ENCODE results near the gene HEMK1.

Gene HEMK1

DNA sequence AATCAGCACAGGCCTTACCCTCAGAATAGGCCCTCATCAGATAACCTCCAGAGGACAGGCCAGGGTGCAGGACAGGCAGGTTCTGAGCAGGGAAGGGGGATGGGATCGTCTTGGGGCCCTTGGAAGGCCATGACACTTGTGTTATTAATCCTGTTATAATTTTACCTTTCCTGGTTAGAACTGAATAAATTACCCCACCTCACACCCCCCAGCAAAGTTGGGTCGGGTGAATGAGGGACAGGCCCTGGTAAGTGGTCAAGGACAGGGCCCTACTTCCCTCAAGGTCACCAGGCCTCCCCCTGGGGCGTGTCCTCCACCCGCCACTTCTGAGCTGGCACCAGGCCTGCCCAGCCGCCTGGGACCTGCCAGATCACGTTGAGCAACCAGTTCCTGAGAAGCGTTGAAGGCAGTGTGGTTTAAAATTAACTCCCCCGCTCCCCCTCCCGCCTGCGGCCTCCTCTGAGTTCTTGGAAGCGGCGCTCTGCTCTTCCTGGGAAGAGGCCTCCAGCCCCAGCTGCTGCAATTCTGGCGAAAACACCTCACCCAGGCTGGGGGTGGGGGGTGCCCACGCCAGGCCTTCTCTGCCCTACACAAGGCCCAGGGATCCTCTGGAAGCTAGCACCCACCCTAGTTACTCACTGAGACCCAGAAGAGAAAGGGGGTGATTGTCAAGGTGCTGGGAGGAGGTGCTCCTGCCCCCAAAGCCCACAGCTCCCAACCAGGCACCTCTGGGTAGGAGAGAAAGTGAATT is 31.7 kb downstream of the HEMK1 start:
- peak overlapping the region; percentile 19 to 24 for H3K4me3 ChIP-seq
- H3K27me3 ChIP-seq = no peaks in the 10 kb centered on the region
- intact Hi-C loops (cut with DNase I; ENCODE audit: low total_unique reads) = no loop called here
- peak overlapping the region; percentile 84 to 96 for H3K27ac ChIP-seq
- no peaks in the 10 kb centered on the region for H3K9me3 ChIP-seq
- peaks cover 0 to 12% (median 0%) of the 10 kb centered on the region in 3 donors for H3K36me3 ChIP-seq
- H3K4me1 ChIP-seq = peaks cover 9 to 70% (median 42%) of the 10 kb centered on the region in 4 donors
- TF ChIP-seq CTCF (IDR thresholded peaks at IDR 0.05) = no peak
- peak; percentile 98 to 99 for DNase-seq

GRCh38 chr3:50602595-50603191 is 33.4 kb downstream of the HEMK1 start:
- H3K27me3 ChIP-seq = no peaks in the 10 kb centered on the region
- no peak overlapping the region for H3K4me3 ChIP-seq
- H3K36me3 ChIP-seq = peaks cover 0 to 29% (median 12%) of the 10 kb centered on the region in 3 donors
- peaks cover 9 to 87% (median 46%) of the 10 kb centered on the region in 4 donors for H3K4me1 ChIP-seq
- intact Hi-C loops (cut with DNase I; ENCODE audit: low total_unique reads) = no loop called here
- H3K9me3 ChIP-seq = no peaks in the 10 kb centered on the region
- no peak for DNase-seq
- H3K27ac ChIP-seq = peak overlapping the region; percentile 84 to 96
- TF ChIP-seq CTCF (IDR thresholded peaks at IDR 0.05) = no peak

DNA sequence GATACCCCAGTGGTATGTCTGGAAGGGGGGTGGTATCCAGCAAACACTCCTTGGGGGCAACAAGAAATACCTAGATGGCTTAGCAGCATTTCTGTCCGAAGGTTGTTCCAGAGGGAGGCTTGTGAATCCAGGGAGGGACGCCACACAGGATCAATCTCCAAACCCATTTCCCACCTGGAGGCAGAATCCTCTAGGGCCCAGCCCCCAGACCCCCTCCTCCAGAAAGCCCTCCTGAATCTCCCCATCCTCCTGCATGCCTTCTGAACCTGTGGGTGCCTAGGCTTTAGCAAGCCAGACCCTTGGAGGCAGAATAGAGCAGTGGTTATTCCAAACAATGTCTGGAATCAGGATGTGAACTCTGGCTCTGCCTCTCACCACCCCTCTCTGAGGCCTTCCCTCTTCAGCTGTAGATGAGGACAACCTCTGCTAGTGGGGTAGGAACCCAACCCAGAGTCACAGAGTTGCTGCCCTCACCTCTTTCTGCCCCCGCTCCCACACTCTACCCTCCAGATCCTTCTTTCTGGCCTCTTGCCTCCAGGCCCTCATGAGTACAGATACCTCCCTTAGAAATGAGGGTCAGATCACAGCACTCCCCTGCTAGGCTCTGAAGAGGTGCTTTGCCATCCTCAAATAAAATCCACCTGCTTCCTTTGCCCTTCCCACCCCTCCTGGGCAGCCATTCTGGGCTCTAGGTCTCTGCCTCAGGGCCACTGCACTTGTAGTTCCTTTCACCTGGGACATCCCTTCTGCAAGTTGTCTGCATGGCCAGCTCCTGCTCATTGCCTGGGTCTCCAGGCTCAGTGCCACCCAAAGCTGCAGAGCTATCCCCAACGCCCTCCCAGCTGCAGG is 34.2 kb downstream of the HEMK1 start:
- Histone ChIP-seq H3K27me3 (no peaks in the 10 kb centered on the region), H3K4me1 (peaks cover 9 to 95% (median 46%) of the 10 kb centered on the region in 4 donors), H3K9me3 (no peaks in the 10 kb centered on the region), H3K36me3 (peaks cover 0 to 37% (median 17%) of the 10 kb centered on the region in 3 donors), H3K4me3 (no peak overlapping the region), H3K27ac (peak overlapping the region; percentile 84 to 96)
- DNase-seq = no peak
- no peak for TF ChIP-seq CTCF (IDR thresholded peaks at IDR 0.05)
- intact Hi-C loops (cut with DNase I; ENCODE audit: low total_unique reads) = no loop called here

DNA sequence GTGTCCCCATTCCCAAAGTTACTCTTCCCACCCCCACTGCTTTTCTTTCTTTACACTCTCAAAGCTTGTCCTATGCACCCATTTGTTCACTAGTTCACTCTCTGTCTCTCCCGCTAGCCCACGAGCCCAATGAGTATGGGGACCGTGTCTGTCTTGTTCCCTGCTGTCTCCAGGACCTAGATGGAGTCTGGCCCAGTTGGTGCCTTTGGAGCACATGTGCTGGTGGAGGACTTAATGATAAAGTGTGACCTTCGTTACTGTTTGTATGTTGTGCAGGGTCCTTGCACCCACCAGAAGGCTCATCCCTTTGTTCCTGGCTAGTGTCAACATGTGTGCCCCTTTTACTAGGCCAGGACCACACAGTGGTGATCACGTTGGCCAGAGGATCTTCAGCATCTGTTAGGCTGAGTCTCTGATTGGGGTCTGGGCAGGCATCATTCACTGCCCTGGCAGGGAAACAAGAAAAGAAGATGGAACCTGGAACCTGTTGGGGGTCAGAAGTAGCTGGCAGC is 34.8 kb downstream of the HEMK1 start:
- intact Hi-C loops (cut with DNase I; ENCODE audit: low total_unique reads) = no loop called here

More for the DNA sequence above, 34.8 kb downstream of the HEMK1 start:
- H3K27me3 ChIP-seq = no peaks in the 10 kb centered on the region
- peaks cover 0 to 37% (median 17%) of the 10 kb centered on the region in 3 donors for H3K36me3 ChIP-seq
- H3K4me3 ChIP-seq = no peak overlapping the region
- no peak for TF ChIP-seq CTCF (IDR thresholded peaks at IDR 0.05)
- peak overlapping the region; percentile 84 to 96 for H3K27ac ChIP-seq
- H3K4me1 ChIP-seq = peaks cover 9 to 98% (median 47%) of the 10 kb centered on the region in 4 donors
- no peak for DNase-seq
- H3K9me3 ChIP-seq = no peaks in the 10 kb centered on the region
